GM21423 (cell line): Measurements from ENCODE around the gene GOLGA8J.
"Not testable (repeated sequence)": the region's sequence is repeated elsewhere in the genome, so short reads cannot be mapped to it uniquely, and the experiment has no call there.

Experiments used
- ATAC-seq: cut with Tn5 transposase; IDR thresholded peaks from one replicate; pipeline ENCODE4 v1.9.1; 2021; ENCODE audit warnings: mild to moderate bottlenecking, moderate library complexity; ENCODE audit not compliant: unreplicated experiment

GOLGA8J gene

DNA sequence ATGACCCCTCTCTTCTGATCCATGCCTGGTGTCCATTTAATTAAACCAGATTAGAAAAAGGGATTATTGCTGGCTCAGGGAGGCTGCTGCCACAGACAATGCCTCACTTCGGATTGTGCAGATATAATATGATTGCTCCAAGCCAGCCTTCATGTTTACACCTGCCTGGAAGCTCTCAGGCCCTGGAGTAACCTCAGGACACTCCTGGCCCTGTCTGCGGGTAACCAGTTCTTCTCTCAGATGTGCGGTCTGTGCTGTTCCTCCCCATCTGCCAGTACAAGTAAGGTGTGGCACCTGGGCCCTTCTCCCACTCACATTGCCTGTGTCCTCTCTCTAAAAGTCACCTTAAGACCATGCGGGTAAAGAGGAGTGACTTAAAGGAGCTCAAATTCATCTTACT lies 8.8 kb upstream of the GOLGA8J start:
- ATAC-seq = no peak

DNA sequence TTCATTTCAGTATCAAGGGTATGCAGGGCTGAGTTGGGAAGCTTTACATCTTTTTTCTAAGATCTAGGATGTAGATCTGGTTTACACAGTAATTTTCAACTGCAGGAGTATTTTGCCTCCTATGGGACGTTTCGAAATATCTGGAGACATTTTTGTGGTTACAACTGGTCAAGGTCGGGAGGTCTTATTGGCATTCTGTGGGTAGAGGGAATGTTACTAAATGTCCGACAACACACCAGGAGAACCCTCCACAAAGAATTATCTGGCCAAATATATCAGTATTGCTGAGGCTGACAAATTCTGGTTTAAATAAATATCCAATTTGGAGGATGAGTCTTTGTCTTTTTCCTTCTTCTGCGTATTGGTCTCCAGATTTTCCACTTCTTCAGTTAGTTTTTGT lies 1.9 kb upstream of the GOLGA8J start:
- not testable (repeated sequence) for ATAC-seq

DNA sequence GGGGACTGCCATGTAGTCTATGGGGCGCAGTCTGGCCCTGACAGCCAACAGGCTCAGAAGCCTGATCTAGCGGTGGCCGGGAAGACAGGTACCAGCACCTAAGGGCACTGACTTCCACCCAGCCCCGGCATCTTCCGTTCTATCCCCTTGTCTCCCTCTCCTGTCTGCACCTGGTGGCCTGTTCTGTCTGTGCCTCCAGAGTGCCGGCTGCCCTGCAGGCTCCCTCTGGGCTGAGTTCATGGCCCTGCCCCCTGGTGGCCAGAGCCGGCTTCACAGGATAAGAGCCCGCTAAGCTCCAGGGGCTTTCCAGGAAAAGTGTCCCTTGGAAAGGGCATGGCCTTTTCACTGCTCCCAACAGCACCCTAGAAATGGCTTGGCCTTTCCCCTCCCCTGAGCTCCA lies 15.1 kb downstream of the GOLGA8J start:
- not testable (repeated sequence) for ATAC-seq

DNA sequence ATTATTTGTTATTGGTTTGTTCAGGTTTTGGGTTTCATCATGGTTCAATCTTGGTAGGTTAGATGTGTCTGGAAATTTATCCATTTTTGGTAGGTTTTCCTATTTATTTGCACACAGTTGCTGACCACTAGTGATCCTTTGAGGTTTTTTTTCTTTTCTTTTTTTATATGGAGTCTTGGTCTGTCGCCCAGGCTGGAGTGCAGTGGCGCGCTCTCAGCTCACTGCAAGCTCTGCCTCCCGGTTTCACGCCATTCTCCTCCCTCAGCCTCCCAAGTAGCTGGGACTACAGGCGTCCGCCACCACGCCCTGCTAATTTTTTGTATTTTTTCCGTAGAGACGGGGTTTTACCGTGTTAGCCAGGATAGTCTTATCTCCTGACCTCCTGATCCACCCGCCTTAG lies 20.1 kb downstream of the GOLGA8J start:
- not testable (repeated sequence) for ATAC-seq

DNA sequence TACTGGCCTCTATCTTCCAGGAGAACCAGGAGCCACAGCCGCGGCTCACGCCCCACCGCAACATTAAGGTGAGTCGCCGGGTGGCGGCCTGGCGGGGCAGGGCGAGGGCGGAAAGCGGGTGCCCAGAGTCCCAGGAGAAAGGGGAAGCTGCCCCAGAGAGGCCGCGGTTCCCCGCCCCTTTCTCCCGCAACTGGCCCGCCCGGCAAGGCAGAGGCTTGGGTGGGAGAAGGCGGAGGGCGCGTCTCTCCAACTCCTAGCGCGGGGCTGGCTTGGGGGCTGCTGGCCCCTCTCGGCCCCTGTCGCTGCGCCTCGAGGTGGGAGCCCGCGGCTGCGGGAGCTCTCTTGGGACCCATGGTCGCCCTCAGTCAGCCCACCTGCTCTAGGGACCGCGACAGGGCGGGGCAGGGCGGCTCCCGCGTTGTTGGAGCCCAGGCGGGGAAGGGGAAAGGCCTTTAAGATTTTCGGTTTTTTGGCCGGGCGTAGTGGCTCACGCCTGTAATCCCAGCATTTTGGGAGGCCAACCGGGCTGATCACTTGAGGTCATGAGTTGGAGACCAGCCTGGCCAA lies 21.3 kb downstream of the GOLGA8J start:
- ATAC-seq = not testable (repeated sequence)

DNA sequence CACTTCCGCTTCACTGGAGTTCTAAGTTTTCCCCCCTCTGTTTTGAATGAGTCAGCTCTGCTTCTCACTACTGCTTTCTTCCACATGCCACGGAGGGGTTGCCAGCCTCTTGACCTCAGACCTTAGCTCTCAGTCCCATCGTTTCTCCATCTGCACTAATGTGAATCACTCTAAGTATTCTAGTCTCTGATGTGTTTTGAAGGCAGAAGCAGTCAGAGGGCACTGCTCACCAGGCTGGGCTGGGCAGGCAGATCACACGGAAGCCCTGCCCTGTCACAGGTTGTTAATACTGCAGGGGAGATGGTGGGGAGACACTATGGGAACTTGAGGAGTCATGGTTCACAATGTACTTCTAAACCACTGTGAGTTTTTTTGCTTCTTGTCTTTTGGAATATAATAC lies 27.8 kb downstream of the GOLGA8J start:
- not testable (repeated sequence) for ATAC-seq

DNA sequence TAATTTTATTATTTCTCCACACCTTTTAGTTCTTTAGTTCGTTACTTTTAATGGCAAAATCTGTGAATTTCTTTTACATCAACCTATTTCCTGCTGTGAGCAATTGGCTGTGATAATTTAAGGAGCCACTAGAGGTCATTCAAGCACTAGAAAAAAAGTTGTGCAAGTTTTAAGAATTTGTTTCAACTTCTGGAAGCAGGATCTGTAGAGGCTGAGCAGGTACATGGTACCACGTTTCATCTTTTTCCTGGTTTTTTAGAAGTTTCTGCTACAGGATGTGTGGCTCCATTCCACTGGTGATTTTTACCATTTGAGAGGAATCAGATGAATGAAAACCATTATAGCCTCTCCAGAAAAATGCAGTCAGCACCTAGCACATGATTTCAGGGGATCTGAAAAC lies 47.3 kb downstream of the GOLGA8J start:
- ATAC-seq = not testable (repeated sequence)

DNA sequence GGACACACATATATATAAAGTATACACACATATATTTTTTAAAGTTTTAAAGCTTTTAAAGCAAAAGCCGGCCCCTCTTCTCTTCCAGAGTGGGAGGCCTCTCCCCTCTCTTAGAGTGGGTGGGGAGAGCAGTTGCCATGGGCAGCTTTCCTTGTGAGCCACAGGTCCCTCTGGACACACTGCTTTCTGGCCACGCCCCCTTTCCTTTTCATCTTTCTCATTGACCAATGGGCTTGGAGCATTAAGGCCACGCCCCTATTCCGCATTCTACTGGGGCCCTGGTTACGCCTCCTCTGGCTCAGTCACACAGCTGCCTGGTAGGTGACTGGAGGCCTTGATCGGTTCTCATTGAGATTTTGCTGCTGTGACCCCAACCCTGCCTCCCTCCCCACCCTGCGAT lies 52.0 kb downstream of the GOLGA8J start, which contains the start of gene GOLGA8T:
Gene GOLGA8T (plus strand): TSS at position 301 of the 400 bp plus-strand sequence. CDS start 98 bp downstream, at position 399.
- not testable (repeated sequence) for ATAC-seq
